KMS-11 (cell line): ENCODE measurements around the gene SLC15A3.

Experiments used
- H2AFZ ChIP-seq: fragments of 200-600 bp; sonication (generic); 2 replicates; pipeline ENCODE4 v1.6.1; 2016; ENCODE audit warnings: antibody characterized with exemption, mixed run types, low read depth
- H3K27ac ChIP-seq: fragments of 200-600 bp; sonication (generic); 2 replicates; pipeline ENCODE4 v1.6.1; 2016; ENCODE audit warnings: mild to moderate bottlenecking, mixed run types
- H3K27me3 ChIP-seq: fragments of 200-600 bp; sonication (generic); 2 replicates; pipeline ENCODE4 v1.6.1; 2017; ENCODE audit warnings: mild to moderate bottlenecking, low read depth, mixed run types, moderate library complexity; ENCODE audit not compliant: insufficient read depth
- H3K36me3 ChIP-seq: fragments of 200-600 bp; sonication (generic); 2 replicates; pipeline ENCODE4 v1.6.1; 2017; ENCODE audit warnings: mild to moderate bottlenecking, mixed run types; ENCODE audit not compliant: insufficient read depth
- H3K4me1 ChIP-seq: fragments of 200-600 bp; sonication (generic); 2 replicates; pipeline ENCODE4 v1.6.1; 2016; ENCODE audit warnings: mild to moderate bottlenecking, low read depth, mixed run types; ENCODE audit not compliant: poor library complexity, severe bottlenecking
- H3K4me2 ChIP-seq: fragments of 200-600 bp; sonication (generic); 2 replicates; pipeline ENCODE4 v1.7.0; 2016; ENCODE audit warnings: mild to moderate bottlenecking, mixed run types
- H3K4me3 ChIP-seq: fragments of 200-600 bp; sonication (generic); IDR thresholded peaks from 2 replicates; pipeline ENCODE4 v1.6.1; 2017; ENCODE audit warnings: low read depth, low read length, mixed read lengths; ENCODE audit not compliant: insufficient read depth
- H3K79me2 ChIP-seq: fragments of 200-600 bp; sonication (generic); 2 replicates; pipeline ENCODE4 v1.6.1; 2016; ENCODE audit warnings: low read depth, mixed run types; ENCODE audit not compliant: insufficient read depth
- H3K9ac ChIP-seq: fragments of 200-600 bp; sonication (generic); 2 replicates; pipeline ENCODE4 v1.6.1; 2016; ENCODE audit warnings: mild to moderate bottlenecking, mixed run types
- H4K20me1 ChIP-seq: fragments of 200-600 bp; sonication (generic); 2 replicates; pipeline ENCODE4 v1.6.1; 2016; ENCODE audit warnings: mild to moderate bottlenecking, mixed run types; ENCODE audit not compliant: insufficient read depth
- TF ChIP-seq, protein P1 (sequence below): fragments of 200-600 bp; sonication (generic); conservative IDR thresholded peaks from 2 replicates; pipeline ENCODE4 v1.6.1; 2017; ENCODE audit warnings: low read depth, mild to moderate bottlenecking, antibody characterized with exemption, low read length, moderate library complexity, mixed read lengths

SLC15A3 gene

GRCh38 chr11:60946601-60947264 lies 5.2 kb downstream of the SLC15A3 start:
- no peak overlapping the region for H3K4me3 ChIP-seq
- no peaks in the 10 kb centered on the region for H3K79me2 ChIP-seq
- no peaks in the 10 kb centered on the region for H3K36me3 ChIP-seq
- no peaks in the 10 kb centered on the region for H4K20me1 ChIP-seq
- no peak overlapping the region for H3K9ac ChIP-seq
- no peak overlapping the region for H3K27ac ChIP-seq
- H2AFZ ChIP-seq = no peak overlapping the region
- H3K4me2 ChIP-seq = no peak overlapping the region
- TF ChIP-seq, protein P1, sequence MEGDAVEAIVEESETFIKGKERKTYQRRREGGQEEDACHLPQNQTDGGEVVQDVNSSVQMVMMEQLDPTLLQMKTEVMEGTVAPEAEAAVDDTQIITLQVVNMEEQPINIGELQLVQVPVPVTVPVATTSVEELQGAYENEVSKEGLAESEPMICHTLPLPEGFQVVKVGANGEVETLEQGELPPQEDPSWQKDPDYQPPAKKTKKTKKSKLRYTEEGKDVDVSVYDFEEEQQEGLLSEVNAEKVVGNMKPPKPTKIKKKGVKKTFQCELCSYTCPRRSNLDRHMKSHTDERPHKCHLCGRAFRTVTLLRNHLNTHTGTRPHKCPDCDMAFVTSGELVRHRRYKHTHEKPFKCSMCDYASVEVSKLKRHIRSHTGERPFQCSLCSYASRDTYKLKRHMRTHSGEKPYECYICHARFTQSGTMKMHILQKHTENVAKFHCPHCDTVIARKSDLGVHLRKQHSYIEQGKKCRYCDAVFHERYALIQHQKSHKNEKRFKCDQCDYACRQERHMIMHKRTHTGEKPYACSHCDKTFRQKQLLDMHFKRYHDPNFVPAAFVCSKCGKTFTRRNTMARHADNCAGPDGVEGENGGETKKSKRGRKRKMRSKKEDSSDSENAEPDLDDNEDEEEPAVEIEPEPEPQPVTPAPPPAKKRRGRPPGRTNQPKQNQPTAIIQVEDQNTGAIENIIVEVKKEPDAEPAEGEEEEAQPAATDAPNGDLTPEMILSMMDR = no peak
- H3K4me1 ChIP-seq = no peaks in the 10 kb centered on the region
- no peaks in the 10 kb centered on the region for H3K27me3 ChIP-seq

DNA sequence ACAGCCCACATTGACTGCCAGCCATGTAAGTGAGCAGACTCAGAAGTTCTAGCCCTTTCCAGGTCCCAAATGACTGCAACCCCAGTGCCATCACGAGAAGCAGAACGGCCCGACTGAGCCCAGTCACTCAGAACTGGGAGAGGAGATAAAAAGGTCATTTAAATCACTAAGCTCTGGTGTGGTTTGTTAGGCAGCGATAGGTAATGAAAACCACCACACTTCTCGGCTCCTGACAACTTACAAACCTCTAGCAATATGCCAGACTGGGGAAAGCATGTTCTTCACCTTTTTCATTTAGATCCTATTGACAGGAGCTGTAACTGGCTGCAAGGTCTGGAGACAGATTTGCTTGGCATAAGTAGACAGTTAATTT lies 6.7 kb downstream of the SLC15A3 start:
- Histone ChIP-seq H3K4me1 (peaks cover under 1% of the 10 kb centered on the region), H3K36me3 (no peaks in the 10 kb centered on the region), H3K27me3 (no peaks in the 10 kb centered on the region), H3K4me3 (no peak overlapping the region), H2AFZ (no peak overlapping the region), H3K79me2 (no peaks in the 10 kb centered on the region), H4K20me1 (no peaks in the 10 kb centered on the region), H3K4me2 (no peak overlapping the region), H3K9ac (no peak overlapping the region), H3K27ac (no peak overlapping the region)
- TF ChIP-seq, protein P1 = no peak; the same call in 1 of the 2 replicates

DNA sequence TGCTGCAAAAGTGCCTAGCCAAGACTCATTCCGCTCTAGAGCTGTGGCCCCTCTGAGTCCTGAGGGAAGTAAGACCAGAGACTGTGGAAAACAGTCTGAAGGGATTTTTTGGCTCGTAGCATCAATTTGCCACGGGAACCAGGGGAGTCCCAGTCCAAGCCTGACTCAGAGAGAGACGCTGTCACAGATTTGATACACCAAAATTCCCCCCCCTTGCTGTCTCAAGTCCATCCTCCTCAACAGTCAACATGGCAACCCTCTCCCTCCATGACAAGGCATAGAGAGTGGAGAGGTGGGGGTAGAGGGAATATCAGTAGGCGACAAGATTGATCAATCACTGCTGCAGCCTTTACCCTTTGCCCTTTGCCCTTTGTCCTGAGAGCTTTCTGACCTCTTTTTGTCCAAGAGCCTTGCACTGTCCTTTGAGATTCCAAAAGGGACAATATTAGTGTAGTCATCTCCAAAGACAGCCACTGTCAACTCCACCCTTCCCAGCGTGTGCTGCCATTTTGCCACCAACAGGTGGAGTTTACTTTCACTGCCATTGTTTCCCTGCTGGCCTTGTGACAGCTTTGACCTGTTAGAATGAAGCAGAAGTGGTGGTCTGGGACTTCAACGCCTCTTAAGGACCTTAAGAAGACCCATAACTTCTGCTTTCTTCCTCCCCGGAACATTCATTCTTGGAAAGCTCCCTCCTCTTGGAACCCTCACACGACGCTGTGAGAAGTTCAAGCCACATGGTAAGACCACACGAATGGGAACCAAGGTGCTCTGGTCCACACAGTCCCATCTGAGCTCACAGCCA lies 7.3 kb downstream of the SLC15A3 start:
- no peaks in the 10 kb centered on the region for H3K27me3 ChIP-seq
- TF ChIP-seq, protein P1 = no peak; the same call in 1 of the 2 replicates
- H3K9ac ChIP-seq = no peak overlapping the region
- no peak overlapping the region for H3K4me3 ChIP-seq
- H3K4me2 ChIP-seq = no peak overlapping the region
- no peaks in the 10 kb centered on the region for H3K36me3 ChIP-seq
- H4K20me1 ChIP-seq = no peaks in the 10 kb centered on the region
- H3K4me1 ChIP-seq = peaks cover 6% of the 10 kb centered on the region
- no peaks in the 10 kb centered on the region for H3K79me2 ChIP-seq
- no peak overlapping the region for H3K27ac ChIP-seq
- no peak overlapping the region for H2AFZ ChIP-seq

- H3K79me2 ChIP-seq = no peaks in the 10 kb centered on the region
- no peaks in the 10 kb centered on the region; the same call in 1 of the 2 replicates for H3K27me3 ChIP-seq
- no peaks in the 10 kb centered on the region for H4K20me1 ChIP-seq
- no peaks in the 10 kb centered on the region for H3K36me3 ChIP-seq
- no peak overlapping the region for H3K4me2 ChIP-seq
- no peak overlapping the region for H3K4me3 ChIP-seq
- no peak overlapping the region for H3K9ac ChIP-seq
- H3K27ac ChIP-seq = no peak overlapping the region
- TF ChIP-seq, protein P1 = no peak
- peaks cover 9% of the 10 kb centered on the region for H3K4me1 ChIP-seq
- no peak overlapping the region for H2AFZ ChIP-seq
Measured at GRCh38 chr11:60942970-60943565, 8.9 kb downstream of the SLC15A3 start.
